A549 (cell line): ENCODE results near the gene TNFAIP3. TPM values are rescaled to one million over a fixed set of nuclear protein-coding genes. Genes with fewer than 3 reads are reported as not detected.

ENCODE experiments used
- ATAC-seq, 2 experiments: fragments of 200-7000 bp in 1 of 2; fragments of >200 bp in 1 of 2; cut with Nextera tagmentation in 1 of 2; cut with Tn5 transposase in 1 of 2; 3 replicates each; pipeline versions ENCODE4 v1.8.0 to v1.9.1; 2018 to 2020; ENCODE audit warnings: mild to moderate bottlenecking in 1 of 2, moderate library complexity in 1 of 2
- CTCF ChIA-PET: fragments of 300-600 bp; sonication (Branson Sonifier 250); formaldehyde crosslinking; extraction: SDS; loops from one replicate; lab custom pipeline; 2021; ENCODE audit warnings: antibody characterized with exemption, inconsistent platforms; lab: Yijun Ruan, JAX
- POLR2A ChIA-PET: fragments of 350-600 bp; formaldehyde crosslinking; extraction: SDS; loops from one replicate; lab custom pipeline; 2021; ENCODE audit warnings: antibody characterized with exemption, inconsistent platforms; lab: Yijun Ruan, JAX
- DNase-seq, 2 experiments: peaks; one replicate each; pipeline versions ENCODE4 v3.0.0 to v3.0.0-alpha.2; 2011 to 2016; ENCODE audit warnings: low read depth in 1 of 2, low spot score in 1 of 2
- FAIRE-seq: peaks from 2 replicates; lab custom pipeline; 2011; peaks lifted over from hg19 to GRCh38; lab: Jason Lieb, UNC
- H3K27ac ChIP-seq, 2 experiments: fragments of >200 bp; sonication (Bioruptor Twin); formaldehyde crosslinking; 3 replicates each; pipeline ENCODE4 v1.5.1; 2016 to 2017
- H3K4me1 ChIP-seq: fragments of >200 bp; sonication (Bioruptor Twin); formaldehyde crosslinking; 3 replicates; pipeline ENCODE4 v1.6.1; 2016
- H3K4me2 ChIP-seq: fragments of >200 bp; sonication (Bioruptor Twin); formaldehyde crosslinking; 3 replicates; pipeline ENCODE4 v1.6.1; 2016
- H3K4me3 ChIP-seq: fragments of >200 bp; sonication (Bioruptor Twin); formaldehyde crosslinking; 3 replicates; pipeline ENCODE4 v1.5.1; 2016
- H3K9me3 ChIP-seq: fragments of >200 bp; sonication (Bioruptor Twin); formaldehyde crosslinking; 3 replicates; pipeline ENCODE4 v1.6.1; 2016
- CEBPB ChIP-seq, 2 experiments: fragments of >200 bp in 1 of 2; sonication (Bioruptor Twin) in 1 of 2; formaldehyde crosslinking in 1 of 2; IDR thresholded peaks; 2 replicates each; pipeline ENCODE4 v1.6.1; 2012 to 2016
- ESRRA ChIP-seq: fragments of 150-350 bp; IDR thresholded peaks from 2 replicates; pipeline ENCODE4 v1.6.1; 2014; ENCODE audit warnings: mild to moderate bottlenecking, low read length, borderline replicate concordance
- FOSB ChIP-seq: fragments of 250-450 bp; sonication (Bioruptor Pico); IDR thresholded peaks from 2 replicates; pipeline ENCODE4 v1.5.0; 2020; ENCODE audit warnings: mild to moderate bottlenecking, moderate library complexity
- FOXS1 ChIP-seq: fragments of 250-450 bp; sonication (Bioruptor Pico); IDR thresholded peaks from 2 replicates; pipeline ENCODE4 v1.5.0; 2020; ENCODE audit warnings: mild to moderate bottlenecking, moderate library complexity
- GATA3 ChIP-seq: IDR thresholded peaks from 2 replicates; pipeline ENCODE4 v1.6.1; 2012; ENCODE audit warnings: borderline replicate concordance
- HEYL ChIP-seq: fragments of 250-450 bp; sonication (Bioruptor Pico); IDR thresholded peaks from 2 replicates; pipeline ENCODE4 v1.8.0; 2021; ENCODE audit warnings: mild to moderate bottlenecking, moderate library complexity
- HOXA7 ChIP-seq: fragments of 250-450 bp; sonication (Bioruptor Pico); IDR thresholded peaks from 2 replicates; pipeline ENCODE4 v1.5.0; 2020; ENCODE audit warnings: mild to moderate bottlenecking, moderate library complexity
- JUN ChIP-seq, 2 experiments: fragments of >200 bp; sonication (Bioruptor Twin); formaldehyde crosslinking; IDR thresholded peaks; 2 replicates in 1 of 2; 3 replicates in 1 of 2; pipeline ENCODE4 v1.6.1; 2016 to 2017
- KDM5A ChIP-seq: fragments of 200-600 bp; sonication (generic); IDR thresholded peaks from 2 replicates; pipeline ENCODE4 v1.6.1; 2016; ENCODE audit warnings: antibody characterized with exemption, mild to moderate bottlenecking
- MAFK ChIP-seq: fragments of 450-650 bp; IDR thresholded peaks from 2 replicates; pipeline ENCODE4 v1.6.1; 2014; ENCODE audit not compliant: partially characterized antibody
- MYC ChIP-seq: IDR thresholded peaks from 2 replicates; pipeline ENCODE4 v1.6.1; 2012; ENCODE audit warnings: mild to moderate bottlenecking, inconsistent platforms, low read length, improper control_type of control experiment, borderline replicate concordance
- NFE2L2 ChIP-seq: fragments of 150-350 bp; conservative IDR thresholded peaks from 2 replicates; pipeline ENCODE4 v1.6.1; 2014; ENCODE audit warnings: low read length
- NPAS2 ChIP-seq: fragments of 250-450 bp; sonication (Bioruptor Pico); IDR thresholded peaks from 2 replicates; pipeline ENCODE4 v1.8.0; 2022; ENCODE audit warnings: mild to moderate bottlenecking, moderate library complexity, borderline replicate concordance
- NR3C1 ChIP-seq: fragments of >200 bp; sonication (Bioruptor Twin); formaldehyde crosslinking; IDR thresholded peaks from 3 replicates; pipeline ENCODE4 v1.6.1; 2017
- PHF8 ChIP-seq: fragments of 200-600 bp; sonication (generic); IDR thresholded peaks from 2 replicates; pipeline ENCODE4 v1.6.1; 2016; ENCODE audit warnings: low read depth, mild to moderate bottlenecking, antibody characterized with exemption, moderate library complexity, borderline replicate concordance
- RARB ChIP-seq: fragments of 250-450 bp; sonication (Bioruptor Pico); IDR thresholded peaks from 2 replicates; pipeline ENCODE4 v1.8.0; 2021; ENCODE audit warnings: mild to moderate bottlenecking, moderate library complexity
- RCOR1 ChIP-seq: fragments of 150-350 bp; IDR thresholded peaks from 2 replicates; pipeline ENCODE4 v1.6.1; 2014; ENCODE audit warnings: antibody characterized with exemption, low read length, low read depth
- SMC3 ChIP-seq: fragments of >200 bp; sonication (Bioruptor Twin); formaldehyde crosslinking; IDR thresholded peaks from 3 replicates; pipeline ENCODE4 v1.6.1; 2018; ENCODE audit warnings: inconsistent platforms
- ZC3H11A ChIP-seq: fragments of 450-650 bp; IDR thresholded peaks from 2 replicates; pipeline ENCODE4 v1.6.1; 2014; ENCODE audit warnings: antibody characterized with exemption, mild to moderate bottlenecking
- ZNF302 ChIP-seq: fragments of 250-450 bp; sonication (Bioruptor Pico); IDR thresholded peaks from 2 replicates; pipeline ENCODE4 v1.9.0; 2021; ENCODE audit warnings: inconsistent platforms, mild to moderate bottlenecking, moderate library complexity
- ZSCAN20 ChIP-seq: fragments of 250-450 bp; sonication (Bioruptor Pico); IDR thresholded peaks from 2 replicates; pipeline ENCODE4 v1.8.0; 2022; ENCODE audit warnings: mild to moderate bottlenecking, moderate library complexity
- WGBS: methylation state at CpG from one replicate; pipeline ENCODE4 v1.1.6; 2017; ENCODE audit errors: missing lambda C conversion rate; 5-methylcytosine and 5-hydroxymethylcytosine counted together
- polyA plus RNA-seq, 4 experiments: library from polyadenylated mRNA; depleted of rRNA in 3 of 4; stranded (reverse); fragments of >200 nt; fragmentation: RNase III in 1 of 4; extraction: RNeasy Plus Mini Kit Qiagen cat#74134 plus additional on column Dnase treatment in 1 of 4; gene quantifications; 2 replicates in 3 of 4; 3 replicates in 1 of 4; pipeline ENCODE4 v1.2.3, GENCODE V29; 2011 to 2017
- TF ChIP-seq, protein P1 (sequence below): IDR thresholded peaks from 2 replicates; pipeline ENCODE4 v1.6.1; 2012; ENCODE audit warnings: low read depth, borderline replicate concordance
- TF ChIP-seq, protein P2 (sequence below): fragments of 250-450 bp; sonication (Bioruptor Pico); IDR thresholded peaks from 2 replicates; pipeline ENCODE4 v1.5.0; 2021; ENCODE audit warnings: mild to moderate bottlenecking, moderate library complexity, borderline replicate concordance

Gene TNFAIP3
- polyA plus RNA-seq, 2 of the 4 experiments (the other 2 are of a cell fraction) = 2.7 to 8.5 TPM

DNA sequence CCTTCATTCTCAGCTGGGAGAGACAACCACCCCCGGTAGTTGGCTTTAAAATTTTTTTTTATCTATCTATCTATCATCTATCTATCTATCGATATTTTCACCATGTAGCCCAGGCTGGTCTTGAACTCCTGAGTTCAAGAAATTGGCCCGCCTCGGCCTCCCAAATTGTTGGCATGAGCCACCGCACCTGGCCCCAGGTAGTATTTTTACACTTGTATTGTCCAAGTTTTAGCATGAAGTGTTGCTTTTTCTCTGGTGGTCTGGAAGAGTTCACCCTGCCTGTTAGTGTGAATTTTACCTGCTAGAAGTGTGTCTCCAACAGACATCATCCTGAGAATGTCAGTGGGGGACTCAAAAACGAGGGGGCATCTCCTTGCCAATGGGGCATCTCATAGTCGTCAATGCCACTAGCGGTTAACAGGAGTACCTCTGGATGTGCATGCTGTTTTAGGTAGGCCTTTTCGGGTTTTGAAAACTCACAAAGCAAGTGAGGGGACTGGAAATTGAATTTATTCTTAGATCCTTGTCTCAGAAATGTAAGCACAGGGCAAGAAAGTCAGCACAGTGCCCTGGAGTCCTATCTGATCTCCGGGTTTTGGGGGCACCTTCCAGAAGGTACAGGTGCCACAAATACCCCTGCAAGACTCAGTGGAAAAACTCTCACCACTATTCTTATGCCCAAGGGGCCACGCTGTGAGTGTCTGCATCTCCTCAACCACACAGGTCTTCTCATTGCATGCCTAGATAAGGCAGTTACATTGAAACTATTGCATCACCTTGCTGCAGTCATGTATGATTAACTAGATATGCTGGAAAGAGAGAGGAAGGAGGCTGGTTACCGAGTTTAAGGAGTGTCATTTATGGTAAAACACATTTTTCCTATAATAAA lies 37.1 kb downstream of the TNFAIP3 start:
- ATAC-seq (no peak), FAIRE-seq (no peak), DNase-seq (peak in 1 of 2 experiments; percentile 11)
- Histone ChIP-seq H3K4me3 (no peak overlapping the region), H3K4me2 (peak overlapping the region; percentile 52), H3K27ac (peak overlapping the region; percentile 43 to 67; a peak in 4 of 6 replicates), H3K4me1 (peaks cover 8% of the 10 kb centered on the region; the same call in 2 of the 3 replicates), H3K9me3 (no peaks in the 10 kb centered on the region)
- ChIA-PET CTCF (no interaction called here), POLR2A (no interaction called here)
- WGBS = 73% methylated on average over 12 of the region's 12 CpGs
- TF ChIP-seq FOSB = no peak
- no peak for TF ChIP-seq JUN (IDR thresholded peaks at IDR 0.05)
- no peak for TF ChIP-seq ZSCAN20 (CRISPR knock-in tag)
- TF ChIP-seq, protein P1, sequence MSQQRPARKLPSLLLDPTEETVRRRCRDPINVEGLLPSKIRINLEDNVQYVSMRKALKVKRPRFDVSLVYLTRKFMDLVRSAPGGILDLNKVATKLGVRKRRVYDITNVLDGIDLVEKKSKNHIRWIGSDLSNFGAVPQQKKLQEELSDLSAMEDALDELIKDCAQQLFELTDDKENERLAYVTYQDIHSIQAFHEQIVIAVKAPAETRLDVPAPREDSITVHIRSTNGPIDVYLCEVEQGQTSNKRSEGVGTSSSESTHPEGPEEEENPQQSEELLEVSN = no peak
- TF ChIP-seq NR3C1 = no peak
- peak; percentile 24 to 53; a peak in 2 of 4 replicates for TF ChIP-seq CEBPB (IDR thresholded peaks at IDR 0.05)
- TF ChIP-seq RCOR1 = no peak
- TF ChIP-seq, all 56 proteins: peak for 1

DNA sequence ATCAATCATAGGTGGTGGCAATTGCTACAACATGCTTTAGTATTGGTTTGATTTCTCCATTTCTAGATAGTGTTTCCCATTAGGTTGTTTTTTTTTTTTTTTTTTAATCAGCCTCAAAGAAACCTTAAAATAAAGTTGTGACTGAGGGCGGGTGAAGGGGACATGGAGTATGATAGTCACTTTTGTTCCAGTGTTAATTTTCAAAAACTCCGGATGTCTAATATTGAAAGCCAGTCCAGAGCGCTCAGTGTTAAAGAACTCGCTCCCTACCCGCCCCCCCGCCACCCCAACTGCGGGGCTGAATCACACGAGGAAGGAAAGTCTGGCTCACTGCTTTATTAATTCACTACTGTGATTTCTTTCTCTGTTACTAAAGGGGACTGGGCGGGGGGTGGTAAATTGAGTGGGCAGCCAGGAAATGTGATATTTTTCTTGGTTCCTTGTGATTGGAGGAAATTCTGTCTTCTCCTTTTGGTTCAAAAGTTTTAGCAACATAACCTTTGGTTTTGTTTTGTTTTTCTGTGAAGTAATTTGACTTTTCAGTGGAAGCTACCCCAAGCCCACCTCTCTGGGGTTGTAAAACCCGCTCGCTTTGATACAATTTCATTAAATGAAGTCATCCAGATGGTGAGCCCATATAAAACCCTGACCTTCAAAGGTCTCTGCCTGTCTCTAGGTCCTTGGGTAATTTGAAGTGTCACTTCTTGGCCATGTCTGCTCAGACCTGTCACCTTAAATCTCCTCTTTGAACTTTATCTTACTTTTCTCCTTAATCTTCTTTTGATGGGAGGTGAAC lies 38.0 kb downstream of the TNFAIP3 start:
- Histone ChIP-seq H3K9me3 (no peaks in the 10 kb centered on the region), H3K4me1 (peaks cover 8% of the 10 kb centered on the region; the same call in 2 of the 3 replicates)
- POLR2A ChIA-PET = no interaction called here
- TF ChIP-seq, protein P2, sequence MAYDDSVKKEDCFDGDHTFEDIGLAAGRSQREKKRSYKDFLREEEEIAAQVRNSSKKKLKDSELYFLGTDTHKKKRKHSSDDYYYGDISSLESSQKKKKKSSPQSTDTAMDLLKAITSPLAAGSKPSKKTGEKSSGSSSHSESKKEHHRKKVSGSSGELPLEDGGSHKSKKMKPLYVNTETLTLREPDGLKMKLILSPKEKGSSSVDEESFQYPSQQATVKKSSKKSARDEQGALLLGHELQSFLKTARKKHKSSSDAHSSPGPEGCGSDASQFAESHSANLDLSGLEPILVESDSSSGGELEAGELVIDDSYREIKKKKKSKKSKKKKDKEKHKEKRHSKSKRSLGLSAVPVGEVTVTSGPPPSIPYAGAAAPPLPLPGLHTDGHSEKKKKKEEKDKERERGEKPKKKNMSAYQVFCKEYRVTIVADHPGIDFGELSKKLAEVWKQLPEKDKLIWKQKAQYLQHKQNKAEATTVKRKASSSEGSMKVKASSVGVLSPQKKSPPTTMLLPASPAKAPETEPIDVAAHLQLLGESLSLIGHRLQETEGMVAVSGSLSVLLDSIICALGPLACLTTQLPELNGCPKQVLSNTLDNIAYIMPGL (CRISPR knock-in tag) = no peak
- TF ChIP-seq PHF8 = no peak
- TF ChIP-seq ZC3H11A = no peak
- TF ChIP-seq SMC3 = no peak
- TF ChIP-seq HOXA7 (CRISPR knock-in tag) = no peak
- no peak for TF ChIP-seq NPAS2 (CRISPR knock-in tag)
- TF ChIP-seq FOSB = no peak
- TF ChIP-seq RCOR1 = no peak
- no peak for TF ChIP-seq NFE2L2
- TF ChIP-seq HEYL = no peak
- no peak for TF ChIP-seq MAFK
- no peak for TF ChIP-seq RARB (CRISPR knock-in tag)
- no peak for TF ChIP-seq MYC
- no peak for TF ChIP-seq ESRRA
- no peak for TF ChIP-seq GATA3
- TF ChIP-seq ZSCAN20 (CRISPR knock-in tag) = no peak
- TF ChIP-seq FOXS1 (CRISPR knock-in tag) = no peak
- no peak for TF ChIP-seq KDM5A
- TF ChIP-seq ZNF302 (CRISPR knock-in tag) = no peak
- TF ChIP-seq, all 56 proteins: peak for 0
- CTCF ChIA-PET = no interaction called here
- H3K4me3 ChIP-seq = no peak overlapping the region
- WGBS = 86% methylated on average over 11 of the region's 11 CpGs
- DNase-seq (no peak), FAIRE-seq (no peak), ATAC-seq (no peak)
- H3K27ac ChIP-seq = peak overlapping the region; percentile 43 to 67; a peak in 5 of 6 replicates
- H3K4me2 ChIP-seq = peak overlapping the region; percentile 52
